ENCODE measurements around the gene LAMA3. TPM values are rescaled to one million over a fixed set of nuclear protein-coding genes. Genes with fewer than 3 reads are reported as not detected.

The LAMA3 gene
- total RNA-seq, 4 donors from 2014 or later = 16.9 to 57.5 (median 48.3) TPM

DNA sequence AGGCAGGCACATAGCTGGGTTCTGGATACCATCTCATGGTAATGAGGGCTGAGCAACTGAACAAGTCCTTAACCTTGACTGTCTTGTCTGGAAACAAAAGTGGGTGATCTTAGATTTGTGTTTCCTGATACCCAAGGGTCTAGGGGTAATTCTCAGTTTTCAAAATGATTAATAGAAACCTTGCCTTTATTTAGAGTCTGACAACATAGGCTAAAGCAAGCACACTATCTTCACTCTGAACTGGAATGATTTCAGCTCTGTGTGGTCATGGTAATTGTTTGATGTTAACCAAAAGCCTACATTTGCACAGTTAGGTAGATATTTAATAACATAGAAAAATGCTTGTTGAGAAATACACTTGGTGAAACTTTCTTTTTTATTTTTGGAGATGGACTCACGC, 6.8 kb upstream of the LAMA3 start:
- TF ChIP-seq, protein P1, sequence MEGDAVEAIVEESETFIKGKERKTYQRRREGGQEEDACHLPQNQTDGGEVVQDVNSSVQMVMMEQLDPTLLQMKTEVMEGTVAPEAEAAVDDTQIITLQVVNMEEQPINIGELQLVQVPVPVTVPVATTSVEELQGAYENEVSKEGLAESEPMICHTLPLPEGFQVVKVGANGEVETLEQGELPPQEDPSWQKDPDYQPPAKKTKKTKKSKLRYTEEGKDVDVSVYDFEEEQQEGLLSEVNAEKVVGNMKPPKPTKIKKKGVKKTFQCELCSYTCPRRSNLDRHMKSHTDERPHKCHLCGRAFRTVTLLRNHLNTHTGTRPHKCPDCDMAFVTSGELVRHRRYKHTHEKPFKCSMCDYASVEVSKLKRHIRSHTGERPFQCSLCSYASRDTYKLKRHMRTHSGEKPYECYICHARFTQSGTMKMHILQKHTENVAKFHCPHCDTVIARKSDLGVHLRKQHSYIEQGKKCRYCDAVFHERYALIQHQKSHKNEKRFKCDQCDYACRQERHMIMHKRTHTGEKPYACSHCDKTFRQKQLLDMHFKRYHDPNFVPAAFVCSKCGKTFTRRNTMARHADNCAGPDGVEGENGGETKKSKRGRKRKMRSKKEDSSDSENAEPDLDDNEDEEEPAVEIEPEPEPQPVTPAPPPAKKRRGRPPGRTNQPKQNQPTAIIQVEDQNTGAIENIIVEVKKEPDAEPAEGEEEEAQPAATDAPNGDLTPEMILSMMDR (IDR thresholded peaks at IDR 0.05) = no peak
- no peak for ATAC-seq (ENCODE audit: low FRiP score)
- no peak for DNase-seq (ENCODE audit: low spot score)

DNA sequence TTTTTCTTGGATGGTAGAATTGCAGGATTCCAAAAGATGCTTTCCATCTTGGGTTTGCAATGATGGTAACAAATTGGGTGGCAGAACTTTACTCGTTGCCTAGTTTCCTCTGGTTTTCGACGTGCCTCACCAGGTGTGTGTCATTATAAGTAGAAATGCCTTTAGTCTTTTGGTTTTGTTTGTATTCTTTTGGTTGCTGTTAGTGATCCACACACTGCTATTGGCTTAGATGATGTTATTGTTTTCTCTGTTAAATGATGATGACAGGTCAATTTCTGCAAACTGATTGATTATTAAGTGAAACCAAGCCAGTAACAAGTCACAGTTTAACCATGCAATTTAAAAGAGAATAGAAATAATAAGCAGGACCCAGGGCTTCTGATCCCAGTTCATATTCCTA, 6.1 kb upstream of the LAMA3 start:
- TF ChIP-seq, protein P1 (IDR thresholded peaks at IDR 0.05) = no peak
- no peak for ATAC-seq (ENCODE audit: low FRiP score)
- no peak for DNase-seq (ENCODE audit: low spot score)

DNA sequence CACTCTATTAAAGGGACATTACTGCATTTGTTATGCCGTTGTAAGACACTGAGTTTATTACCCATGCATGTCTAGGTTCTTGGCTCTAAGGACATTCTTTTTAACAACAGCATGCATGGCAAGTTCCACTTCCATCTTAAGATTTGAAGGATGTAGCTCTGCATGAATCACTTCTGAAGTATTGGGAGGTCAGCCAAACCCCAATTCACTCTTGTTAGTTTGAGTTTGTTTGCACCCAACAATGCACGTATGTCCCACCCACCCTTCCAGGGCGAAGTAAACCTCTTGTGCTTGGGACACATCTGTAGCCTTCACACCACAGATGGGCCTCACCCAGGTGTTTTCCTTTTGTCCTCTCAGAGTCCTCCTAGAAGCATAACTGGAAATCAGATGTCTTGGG, 5.6 kb upstream of the LAMA3 start:
- TF ChIP-seq, protein P1 (IDR thresholded peaks at IDR 0.05) = no peak
- DNase-seq (ENCODE audit: low spot score) (no peak), ATAC-seq (ENCODE audit: low FRiP score) (no peak)

DNA sequence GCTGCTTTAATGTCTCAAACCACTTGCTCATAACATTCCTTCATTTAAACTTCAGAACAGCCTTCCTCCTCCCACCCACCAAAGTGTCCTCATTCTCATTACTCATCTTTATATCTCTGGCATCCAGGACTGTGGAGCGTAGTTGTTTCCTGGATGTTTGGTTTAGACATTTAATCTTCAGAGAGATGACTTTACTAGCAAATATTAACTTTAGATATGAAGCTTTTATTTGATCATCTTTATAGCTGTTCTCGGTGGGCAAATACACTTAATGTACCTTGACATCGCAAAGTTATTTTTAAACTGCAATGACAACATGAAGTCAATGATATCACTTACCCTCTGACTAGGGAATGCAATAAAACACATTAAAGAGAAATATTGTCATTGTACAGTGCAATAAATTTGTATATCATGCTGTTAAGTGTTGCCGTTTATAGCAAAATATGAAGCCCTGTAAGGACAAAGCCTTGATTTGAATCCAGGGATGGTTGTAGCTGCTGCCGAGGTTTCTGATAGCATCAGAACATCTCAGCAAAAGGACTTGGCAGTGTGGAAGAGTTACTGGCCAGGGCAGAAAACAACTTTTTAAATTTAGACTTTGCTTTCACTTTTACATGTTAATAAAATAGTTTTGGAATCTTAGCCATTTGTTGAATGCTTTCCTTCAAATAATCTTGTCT, 4.6 kb upstream of the LAMA3 start:
- no peak for DNase-seq (ENCODE audit: low spot score)
- ATAC-seq (ENCODE audit: low FRiP score) = peak; percentile 51
- TF ChIP-seq, protein P1 (IDR thresholded peaks at IDR 0.05) = no peak

- TF ChIP-seq, protein P1 (IDR thresholded peaks at IDR 0.05) = no peak
- ATAC-seq (ENCODE audit: low FRiP score) = no peak
- DNase-seq (ENCODE audit: low spot score) = no peak
Observed at GRCh38 chr18:23688528-23688927, 725 bp upstream of the LAMA3 start.

GRCh38 chr18:23689616-23690504, 607 bp downstream of the LAMA3 start:
- peak; percentile 53 for ATAC-seq (ENCODE audit: low FRiP score)
- TF ChIP-seq, protein P1 (IDR thresholded peaks at IDR 0.05) = no peak
- DNase-seq (ENCODE audit: low spot score) = no peak

All from omental fat pad (tissue), 4 donors.